ENCODE data around the gene DNAH11.
"Not testable (repeated sequence)": the region's sequence is repeated elsewhere in the genome, so short reads cannot be mapped to it uniquely, and the experiment has no call there.

DNAH11 gene

GRCh38 chr7:21898265-21898930 is 355.6 kb downstream of the DNAH11 start:
- no peak for DNase-seq

GRCh38 chr7:21902240-21902639 is 359.4 kb downstream of the DNAH11 start:
- DNase-seq = no peak

DNA sequence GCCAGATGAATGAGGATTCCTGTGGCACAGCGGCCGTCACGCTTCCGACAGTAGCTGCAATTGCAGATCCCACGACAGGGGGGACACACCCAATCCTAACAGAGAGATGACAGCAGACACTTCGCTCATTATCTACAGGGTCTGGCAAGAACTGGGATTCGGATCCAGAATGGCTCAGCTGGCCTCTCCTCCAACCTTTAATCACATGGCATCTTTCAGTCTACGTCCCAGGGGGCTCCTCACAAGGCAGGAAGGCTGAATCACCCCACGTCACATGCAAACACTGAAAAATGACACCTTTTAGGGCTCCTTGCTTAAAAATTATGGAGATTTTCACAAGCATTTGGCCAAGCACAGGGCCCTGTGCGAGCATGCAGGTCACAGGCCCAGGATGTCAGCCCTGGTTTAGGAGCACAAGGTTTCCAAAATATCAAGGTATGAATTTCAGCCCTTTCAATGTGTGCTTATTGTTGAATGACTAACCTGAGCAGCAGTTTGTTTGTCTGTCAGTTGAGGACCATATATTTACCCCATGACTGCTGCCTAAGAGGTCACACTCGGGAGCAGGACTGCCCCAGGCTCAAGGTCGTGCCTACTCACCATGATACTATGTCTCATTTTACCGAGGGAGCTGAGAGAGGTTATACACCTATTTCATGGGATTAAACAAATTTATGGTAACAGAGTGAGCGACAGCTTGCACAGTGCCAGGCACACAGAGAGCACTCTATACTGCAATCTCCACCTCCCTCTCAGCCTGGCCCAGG is 360.4 kb downstream of the DNAH11 start:
- no peak for DNase-seq

DNA sequence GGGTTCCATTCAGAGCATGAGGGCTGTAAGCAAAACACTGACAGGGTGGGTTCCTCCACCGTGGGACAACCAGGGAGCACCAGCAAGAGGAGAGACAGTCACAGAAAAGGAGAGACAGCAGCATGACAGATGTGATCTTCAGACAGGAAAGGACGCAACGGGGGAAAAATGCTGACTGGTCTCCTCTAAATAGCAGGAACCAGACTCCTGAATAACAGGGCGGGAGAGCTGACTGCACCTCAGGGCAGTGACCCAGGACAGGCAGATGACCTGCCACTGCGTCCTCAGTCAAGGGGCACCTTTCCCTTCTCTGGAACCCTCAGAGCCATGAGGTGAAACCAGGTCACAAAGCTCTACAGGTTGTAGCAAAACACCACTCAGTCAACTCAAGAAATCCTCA is 365.9 kb downstream of the DNAH11 start:
- no peak for DNase-seq

DNA sequence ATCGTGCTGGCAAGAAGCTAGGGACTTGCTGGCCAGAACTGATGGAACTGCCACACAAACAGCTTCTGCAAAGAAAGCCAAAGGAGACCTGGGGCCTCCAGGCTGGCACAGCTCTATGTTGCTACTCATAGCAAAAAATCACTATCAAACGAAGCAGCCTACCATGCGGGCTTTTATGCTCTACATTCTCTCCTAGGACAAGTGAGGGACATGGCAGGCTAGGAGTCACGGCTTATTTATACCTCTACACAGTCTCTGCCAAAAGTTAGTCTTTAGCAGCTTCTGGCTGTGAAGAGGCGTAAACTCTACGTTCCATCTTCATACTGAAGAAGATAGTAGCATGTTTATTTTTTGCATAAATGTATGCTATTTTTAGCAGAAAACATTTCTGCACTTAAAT is 367.4 kb downstream of the DNAH11 start:
- DNase-seq = no peak

- DNase-seq = no peak
Measured at GRCh38 chr7:21911341-21911875, 368.6 kb downstream of the DNAH11 start.

DNA sequence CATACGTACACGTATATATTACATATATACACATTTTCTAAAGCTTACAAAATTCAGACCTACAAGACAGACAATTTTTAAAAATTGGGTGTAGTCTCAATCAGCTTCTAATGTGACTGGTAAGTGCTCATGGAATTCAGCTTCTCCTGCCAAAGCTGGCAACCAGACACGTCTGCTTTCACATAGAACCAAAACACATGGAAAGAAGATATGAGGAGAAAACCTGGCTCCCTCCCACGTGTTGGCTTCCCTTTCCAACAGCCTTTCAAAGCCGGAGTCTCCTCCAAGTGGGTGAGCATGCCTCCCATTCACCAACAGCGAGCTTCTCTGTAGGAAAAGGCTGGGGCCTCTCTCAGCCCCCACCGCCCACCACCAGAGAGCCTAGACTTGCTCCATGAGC is 369.5 kb downstream of the DNAH11 start:
- no peak for DNase-seq

- no peak for DNase-seq
Measured at GRCh38 chr7:21912931-21913780, 370.3 kb downstream of the DNAH11 start.

DNA sequence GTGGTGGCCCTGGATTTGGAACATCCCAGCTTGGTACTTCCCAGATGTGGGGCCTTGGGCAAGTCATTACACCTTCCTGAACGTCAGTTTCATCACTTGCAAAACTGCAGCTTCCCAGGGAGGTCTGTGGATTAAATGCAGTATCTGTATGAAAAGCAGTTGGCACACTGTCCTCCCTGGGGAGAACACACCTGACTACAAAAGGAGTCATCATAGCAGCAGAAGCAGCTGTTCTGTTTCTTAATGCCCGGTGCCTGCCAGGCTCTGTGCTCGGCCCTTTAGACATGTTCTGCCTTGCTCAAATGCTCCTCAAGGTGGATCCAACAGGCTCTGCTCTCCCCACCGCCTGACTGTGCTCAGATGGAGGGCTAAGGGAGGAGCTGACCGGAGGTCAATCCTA is 371.8 kb downstream of the DNAH11 start:
- DNase-seq = no peak

- no peak for DNase-seq
Measured at GRCh38 chr7:21915140-21915539, 372.3 kb downstream of the DNAH11 start.

- DNase-seq = no peak
Measured at GRCh38 chr7:21916176-21916575, 373.3 kb downstream of the DNAH11 start.

- no peak for DNase-seq
Measured at GRCh38 chr7:21916629-21917028, 373.8 kb downstream of the DNAH11 start.

DNA sequence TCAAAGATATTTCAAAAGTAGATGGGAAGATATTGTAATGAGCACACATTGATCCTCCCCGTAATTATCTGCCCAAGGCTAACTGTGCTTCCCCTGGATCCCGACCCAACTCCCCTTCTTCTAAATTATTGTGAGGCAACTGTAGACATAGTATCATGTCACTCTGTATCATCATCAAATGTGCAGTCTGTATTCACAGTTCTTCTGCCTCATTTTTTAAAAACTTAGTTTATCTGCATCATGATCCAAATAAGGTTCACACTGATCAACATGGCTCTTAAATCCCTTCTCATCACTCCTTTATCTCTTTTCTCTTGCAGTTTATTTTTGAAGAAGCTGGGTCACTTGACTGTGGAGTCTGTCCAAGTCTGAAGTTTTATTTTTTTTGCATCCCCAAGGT is 375.4 kb downstream of the DNAH11 start:
- DNase-seq = no peak

- DNase-seq = no peak
Measured at GRCh38 chr7:21920936-21921335, 378.1 kb downstream of the DNAH11 start.

GRCh38 chr7:21922605-21923004 is 379.8 kb downstream of the DNAH11 start:
- no peak for DNase-seq

DNA sequence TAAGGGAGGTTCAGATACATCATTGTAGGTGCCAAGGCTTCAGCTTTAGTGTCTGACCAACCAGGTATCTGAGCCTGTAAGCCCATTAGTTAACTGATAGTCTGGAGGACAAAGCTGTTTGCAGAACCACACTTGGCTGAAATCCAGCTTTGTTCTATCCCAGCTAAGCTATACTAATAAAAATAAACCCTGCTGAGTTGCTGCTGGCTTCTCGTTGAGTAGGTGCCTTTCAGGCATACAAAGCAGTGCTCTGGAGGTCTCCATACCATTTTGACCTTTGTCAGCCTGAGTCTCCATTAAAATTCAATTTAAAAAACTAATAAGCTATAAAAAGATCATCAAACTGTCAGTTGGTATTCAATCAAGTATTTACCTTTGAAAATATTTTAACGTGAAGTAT is 380.8 kb downstream of the DNAH11 start:
- no peak for DNase-seq

GRCh38 chr7:21926448-21926847 is 383.6 kb downstream of the DNAH11 start:
- no peak for DNase-seq

GRCh38 chr7:21927693-21928092 is 384.9 kb downstream of the DNAH11 start:
- no peak for DNase-seq

DNA sequence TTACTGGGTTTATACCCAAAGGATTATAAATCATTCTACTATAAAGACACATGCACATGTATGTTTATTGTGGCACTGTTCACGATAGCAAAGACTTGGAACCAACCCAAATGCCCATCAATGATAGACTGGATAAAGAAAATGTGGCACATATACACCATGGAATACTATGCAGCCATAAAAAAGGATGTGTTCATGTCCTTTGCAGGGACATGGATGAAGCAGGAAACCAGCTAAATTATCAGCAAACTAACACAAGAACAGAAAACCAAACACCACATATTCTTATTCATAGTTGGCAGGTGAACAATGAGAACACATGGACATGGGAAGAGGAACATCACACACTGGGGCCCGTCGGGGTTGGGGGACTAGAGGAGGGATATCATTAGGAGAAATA is 390.5 kb downstream of the DNAH11 start:
- not testable (repeated sequence) for DNase-seq

DNA sequence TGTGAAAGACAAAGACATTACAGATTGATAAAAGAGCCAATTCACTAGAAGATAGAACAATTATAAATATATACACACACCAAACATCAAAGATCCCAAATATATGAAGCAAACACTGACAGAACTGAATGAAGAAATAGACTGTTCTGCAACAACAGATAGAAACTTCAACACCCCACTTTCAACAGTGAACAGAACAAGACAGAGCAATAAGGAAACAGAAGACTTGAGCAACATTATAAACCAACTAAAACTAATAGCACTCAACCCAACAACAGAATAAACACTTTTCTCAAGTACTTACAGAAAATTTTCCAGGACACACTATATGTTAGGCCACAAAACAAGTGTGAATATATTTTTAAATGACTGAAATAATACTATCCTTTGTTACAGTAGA is 392.0 kb downstream of the DNAH11 start:
- no peak for DNase-seq

- DNase-seq = no peak
Measured at GRCh38 chr7:21938463-21938862, 395.6 kb downstream of the DNAH11 start.

DNA sequence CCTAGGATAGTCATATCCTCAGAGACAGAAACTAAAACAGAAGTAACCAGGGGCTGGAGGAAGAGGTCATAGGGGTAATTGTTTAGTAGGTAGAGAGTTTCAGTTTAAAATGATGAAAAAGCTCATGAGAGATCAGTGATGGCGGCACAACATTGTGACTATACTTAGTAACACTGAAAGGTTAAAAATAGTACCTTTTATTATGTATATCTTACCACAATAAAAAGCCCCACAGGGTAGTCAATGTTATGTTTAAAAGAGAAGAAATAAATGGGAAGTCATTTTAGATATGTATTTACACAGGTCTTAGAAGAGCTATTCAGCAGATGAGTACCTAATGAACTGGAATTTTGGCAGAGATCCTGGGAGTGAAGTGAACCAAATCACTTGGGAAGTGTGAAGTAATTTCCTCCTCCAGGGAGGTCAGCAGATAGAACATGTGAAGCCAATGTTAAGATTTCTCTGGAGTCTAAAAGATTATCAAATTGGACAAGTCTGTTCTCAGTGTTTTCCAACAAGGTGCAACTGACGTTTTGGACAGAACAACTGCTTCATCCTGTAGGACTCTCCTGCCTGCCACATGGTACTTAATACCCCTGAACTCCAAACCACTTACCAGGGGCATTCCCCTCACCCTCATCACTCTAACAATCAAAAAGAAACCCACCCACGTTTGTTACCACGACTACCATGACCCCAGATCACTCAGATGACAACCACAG is 396.5 kb downstream of the DNAH11 start:
- no peak for DNase-seq

DNA sequence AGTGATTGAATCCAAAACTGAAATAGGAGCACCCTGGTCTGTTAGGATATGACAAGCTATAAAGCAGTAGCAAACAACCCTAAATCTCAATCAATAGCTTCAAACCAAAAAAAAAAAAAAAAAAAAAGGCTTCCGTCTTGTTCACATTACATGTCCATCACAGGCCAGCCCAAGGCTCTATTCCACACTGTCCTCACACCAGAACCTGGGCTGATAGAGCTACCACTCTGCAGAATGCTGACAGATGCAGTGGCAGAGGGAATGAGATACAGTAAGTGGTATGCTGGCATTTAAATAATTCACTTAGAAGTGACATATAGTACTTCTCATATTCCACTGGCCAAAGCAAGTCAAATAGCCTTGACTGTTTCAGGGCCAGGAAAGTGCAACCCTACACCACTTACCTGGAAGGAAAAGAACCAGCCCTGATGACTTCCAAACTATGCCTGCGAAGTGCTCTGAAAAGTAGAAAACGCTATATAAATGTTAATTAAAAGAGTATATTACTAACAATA is 397.1 kb downstream of the DNAH11 start:
- no peak for DNase-seq

All from NCI-H187 (cell line).